Measurements from ENCODE around the gene CADM2. TPM values are rescaled to one million over a fixed set of nuclear protein-coding genes. Genes with fewer than 3 reads are reported as not detected.

The CADM2 gene
- total and polyA plus RNA-seq, 12 donors, result 0.12 to 3.0 (median 0.62) TPM

GRCh38 chr3:85570819-85571218 lies 612.0 kb downstream of the CADM2 start:
- H3K9me3 ChIP-seq, result no peaks in the 10 kb centered on the region
- no peak overlapping the region for H3K4me3 ChIP-seq
- TF ChIP-seq CTCF (IDR thresholded peaks at IDR 0.05), result no peak
- no peaks in the 10 kb centered on the region for H3K36me3 ChIP-seq
- intact Hi-C loops (cut with DNase I), result loop anchor here in 4 of 10 donors (5.0 to 10.0 kb wide), 3 partner anchors 264 to 1026 kb away; no protein-coding TSS in a partner anchor
- H3K27me3 ChIP-seq, result no peaks in the 10 kb centered on the region
- DNase-seq, result no peak
- WGBS, 2 donors, result 84 to 88% methylated on average over 3 of the region's 3 CpGs
- no peak for ATAC-seq
- H3K27ac ChIP-seq, result no peak overlapping the region
- H3K4me1 ChIP-seq, result no peaks in the 10 kb centered on the region

- ATAC-seq (no peak), DNase-seq (no peak)
- WGBS, 2 donors, result 89 to 91% methylated on average over 6 of the region's 6 CpGs
Observed at GRCh38 chr3:85571835-85572234, 613.0 kb downstream of the CADM2 start.

GRCh38 chr3:85572426-85572825 lies 613.6 kb downstream of the CADM2 start:
- Histone ChIP-seq H3K9me3 (no peaks in the 10 kb centered on the region), H3K27me3 (no peaks in the 10 kb centered on the region), H3K36me3 (no peaks in the 10 kb centered on the region), H3K4me3 (no peak overlapping the region), H3K27ac (no peak overlapping the region), H3K4me1 (no peaks in the 10 kb centered on the region)
- DNase-seq (no peak), ATAC-seq (no peak)
- 46 to 50% methylated on average over 4 of the region's 4 CpGs for WGBS, 2 donors
- intact Hi-C loops (cut with DNase I), result loop anchor here in 4 of 10 donors (5.0 to 10.0 kb wide), 3 partner anchors 265 to 1028 kb away; no protein-coding TSS in a partner anchor
- no peak for TF ChIP-seq CTCF (IDR thresholded peaks at IDR 0.05)

More at GRCh38 chr3:85571835-85572234, 613.0 kb downstream of the CADM2 start:
- Histone ChIP-seq H3K27ac (no peak overlapping the region), H3K36me3 (no peaks in the 10 kb centered on the region), H3K27me3 (no peaks in the 10 kb centered on the region), H3K9me3 (no peaks in the 10 kb centered on the region), H3K4me3 (no peak overlapping the region), H3K4me1 (no peaks in the 10 kb centered on the region)
- intact Hi-C loops (cut with DNase I), result loop anchor here in 4 of 10 donors (5.0 to 10.0 kb wide), 3 partner anchors 265 to 1027 kb away; no protein-coding TSS in a partner anchor
- TF ChIP-seq CTCF (IDR thresholded peaks at IDR 0.05), result no peak

GRCh38 chr3:85572978-85573377 lies 614.2 kb downstream of the CADM2 start:
- WGBS, 2 donors, result 82 to 83% methylated on average over 5 of the region's 5 CpGs
- Histone ChIP-seq H3K9me3 (no peaks in the 10 kb centered on the region), H3K27ac (no peak overlapping the region), H3K4me1 (no peaks in the 10 kb centered on the region), H3K27me3 (no peaks in the 10 kb centered on the region), H3K4me3 (no peak overlapping the region), H3K36me3 (no peaks in the 10 kb centered on the region)
- intact Hi-C loops (cut with DNase I), result loop anchor here in 4 of 10 donors (5.0 to 10.0 kb wide), 3 partner anchors 266 to 1028 kb away; no protein-coding TSS in a partner anchor
- ATAC-seq, result no peak
- no peak for TF ChIP-seq CTCF (IDR thresholded peaks at IDR 0.05)
- no peak for DNase-seq
